SK-N-MC (cell line): Measurements from ENCODE around the gene ATP9B.

Experiments
- EZH2 ChIP-seq: fragments of 200-600 bp; sonication (generic); IDR thresholded peaks from one replicate; pipeline ENCODE4 v1.6.1; 2017; ENCODE audit warnings: antibody characterized with exemption
- POLR2AphosphoS5 ChIP-seq: IDR thresholded peaks from 2 replicates; pipeline ENCODE4 v1.6.1; 2012; ENCODE audit warnings: mild to moderate bottlenecking, low read depth, low read length, borderline replicate concordance

DNA sequence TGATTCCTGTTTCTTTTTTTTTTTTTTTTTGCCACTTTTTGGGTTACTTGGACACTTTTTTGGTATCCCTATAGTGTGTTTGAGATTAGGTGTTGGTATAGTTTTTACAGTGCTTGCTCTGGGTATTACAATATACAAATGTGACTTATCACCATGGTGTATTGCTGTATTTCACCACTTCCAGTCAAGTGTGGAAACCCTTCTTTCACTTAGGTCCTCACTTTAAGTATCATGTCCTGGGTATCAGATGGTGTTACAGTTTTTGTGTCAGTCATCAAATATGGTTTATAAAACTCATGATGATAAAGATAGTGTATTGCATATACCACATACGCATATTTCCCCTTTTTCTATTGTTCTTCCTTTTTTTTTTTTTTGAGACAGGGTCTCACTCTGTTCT, 1.8 kb downstream of the ATP9B start:
- TF ChIP-seq EZH2 (no peak), POLR2AphosphoS5 (no peak)
